ENCODE results near the gene RNF5.
"Not testable (repeated sequence)": the region's sequence is repeated elsewhere in the genome, so short reads cannot be mapped to it uniquely, and the experiment has no call there.

The RNF5 gene

DNA sequence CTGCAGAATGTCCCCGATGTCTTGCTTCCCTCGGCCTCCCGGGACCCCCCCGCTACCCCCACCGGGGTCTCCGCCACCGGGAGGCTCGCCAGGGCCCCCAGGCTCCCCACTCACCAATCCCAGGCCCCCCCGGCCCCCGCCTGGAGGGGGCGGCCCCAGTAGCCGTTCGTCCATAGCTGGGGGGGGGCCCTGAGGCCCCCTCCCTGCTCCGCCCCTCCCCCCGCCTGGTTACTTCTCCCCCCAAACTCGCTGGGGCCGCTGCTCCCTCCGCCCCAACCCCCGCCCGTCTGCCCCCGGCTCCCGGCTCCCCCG is 11.5 kb downstream of the RNF5 start:
- no peak for DNase-seq (ENCODE audit: low read depth)

DNA sequence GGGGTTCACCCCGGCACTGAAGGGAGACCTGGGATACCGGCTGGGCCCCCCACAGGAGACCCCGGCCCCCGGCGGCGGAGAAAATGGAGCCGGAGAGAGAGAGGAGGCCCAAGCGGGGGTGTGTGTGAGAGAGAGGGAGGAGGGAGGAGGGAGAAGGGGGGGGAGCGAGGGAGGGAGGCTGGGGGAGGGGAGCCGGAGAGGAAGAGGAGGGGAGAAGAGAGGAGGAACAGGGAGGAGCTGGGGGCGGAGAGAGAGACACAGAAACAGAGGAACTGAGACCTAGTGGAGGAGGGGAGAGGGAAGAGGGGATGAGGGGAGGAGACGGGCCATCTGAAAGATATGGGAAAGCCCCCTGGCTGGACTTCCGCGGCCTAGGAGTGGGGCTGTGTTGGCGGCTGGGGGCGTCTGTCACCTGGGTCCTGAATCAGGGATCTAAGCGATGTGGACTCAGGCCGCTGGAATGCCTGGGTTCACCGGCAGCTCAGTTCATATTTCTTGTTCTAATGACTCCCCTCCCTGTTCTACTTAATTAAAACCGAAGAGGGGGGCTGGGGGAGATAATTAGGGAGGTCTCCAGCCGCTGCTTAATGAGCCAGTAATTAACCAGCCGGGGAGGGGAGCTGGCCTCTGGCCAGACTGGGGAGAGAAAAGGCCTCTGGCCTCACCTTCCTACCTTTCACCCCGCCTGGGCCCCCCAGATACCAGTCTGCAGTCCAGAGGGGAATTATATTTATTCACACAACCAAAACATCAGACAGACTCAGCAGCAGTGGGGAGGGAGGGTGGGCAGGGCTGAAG is 12.0 kb downstream of the RNF5 start, which contains the start of gene PBX2:
Gene PBX2, minus strand, starts transcription at position 149 of the 798 bp plus-strand sequence. CDS start 287 bp downstream, outside the sequence.
- peak; percentile 74 for DNase-seq (ENCODE audit: low read depth)

DNA sequence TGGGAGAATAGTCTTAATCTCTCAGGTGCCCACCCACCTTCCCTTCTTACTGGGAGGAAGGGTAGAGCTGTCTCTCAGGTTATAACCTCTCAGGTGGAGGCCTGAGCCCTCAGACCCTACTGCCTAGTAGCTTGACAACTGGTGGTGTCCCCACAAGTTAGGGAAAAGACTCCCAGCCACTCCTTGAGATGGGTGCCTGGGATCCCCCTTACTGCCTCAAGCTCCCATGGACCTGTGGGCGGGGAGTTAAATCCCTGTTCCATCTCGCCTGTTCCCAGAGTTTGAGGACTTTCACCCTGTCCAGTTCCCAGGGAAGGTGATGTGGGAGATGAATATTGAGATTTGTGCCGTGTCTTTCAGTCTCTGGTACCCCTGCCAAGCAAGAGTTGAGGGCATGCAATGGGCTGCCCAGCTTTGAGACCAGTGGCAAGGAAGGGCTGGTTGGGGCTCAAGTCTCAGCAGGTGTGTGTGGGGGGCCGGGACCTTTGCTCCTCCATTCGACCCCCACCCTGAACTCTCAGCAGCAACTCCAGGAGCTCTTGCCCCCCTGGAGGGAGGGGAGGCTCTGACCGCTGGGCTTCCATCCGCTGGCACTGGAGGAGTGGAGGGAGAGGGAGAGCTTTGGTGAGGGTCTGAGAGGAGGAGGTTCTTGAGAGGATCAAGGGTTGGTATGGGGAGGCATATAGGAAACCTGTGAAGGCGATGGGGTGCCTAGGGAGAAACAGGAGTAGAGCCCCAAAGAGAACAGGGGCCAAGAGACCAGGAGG is 12.9 kb downstream of the RNF5 start:
- no peak for DNase-seq (ENCODE audit: low read depth)

DNA sequence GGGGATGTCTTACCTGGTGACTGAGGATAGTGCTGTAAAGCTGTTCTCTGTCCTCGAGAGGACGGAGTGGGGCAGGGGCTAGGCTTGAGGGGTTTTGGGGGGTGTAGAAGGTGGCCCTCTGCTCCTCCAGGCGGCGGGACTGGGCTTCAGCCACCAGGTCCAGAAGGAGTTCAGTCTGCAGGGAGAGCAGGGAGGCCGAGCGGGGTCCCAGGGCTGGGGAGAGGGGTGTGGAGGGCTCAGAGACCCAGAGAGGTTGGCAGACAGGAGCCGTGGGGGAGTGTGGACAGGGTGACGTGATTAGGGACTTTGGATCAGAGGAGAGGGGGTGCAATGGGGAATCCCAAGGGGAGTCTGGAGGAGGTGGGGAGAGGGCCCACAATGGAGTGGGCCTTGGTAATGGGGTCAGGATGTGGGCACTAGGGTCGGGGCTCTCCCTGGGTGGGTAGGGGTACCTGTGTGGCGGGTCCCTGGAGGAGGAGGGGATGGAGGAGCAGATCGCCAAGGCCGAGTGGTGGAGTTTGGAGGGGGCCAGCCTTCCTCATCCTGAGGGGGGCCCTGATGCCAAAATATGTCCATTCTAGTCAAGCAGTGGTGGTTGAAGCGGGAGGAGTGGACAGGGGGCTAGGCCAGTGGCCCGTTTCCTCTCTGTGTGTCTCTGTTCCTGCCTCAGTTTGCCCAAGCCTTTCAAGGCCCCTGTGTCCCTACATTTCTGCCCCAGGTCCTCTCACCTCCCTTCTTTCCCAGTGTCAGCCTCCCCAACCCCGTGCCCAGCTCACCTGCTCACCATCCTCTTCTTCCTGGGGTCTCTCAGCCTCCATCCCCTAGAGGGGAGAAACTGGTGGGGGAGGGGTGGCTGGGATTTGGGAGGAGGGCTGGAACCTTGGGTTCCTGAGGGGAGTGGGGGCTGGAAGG is 13.7 kb downstream of the RNF5 start:
- DNase-seq (ENCODE audit: low read depth) = peak; percentile 46

DNA sequence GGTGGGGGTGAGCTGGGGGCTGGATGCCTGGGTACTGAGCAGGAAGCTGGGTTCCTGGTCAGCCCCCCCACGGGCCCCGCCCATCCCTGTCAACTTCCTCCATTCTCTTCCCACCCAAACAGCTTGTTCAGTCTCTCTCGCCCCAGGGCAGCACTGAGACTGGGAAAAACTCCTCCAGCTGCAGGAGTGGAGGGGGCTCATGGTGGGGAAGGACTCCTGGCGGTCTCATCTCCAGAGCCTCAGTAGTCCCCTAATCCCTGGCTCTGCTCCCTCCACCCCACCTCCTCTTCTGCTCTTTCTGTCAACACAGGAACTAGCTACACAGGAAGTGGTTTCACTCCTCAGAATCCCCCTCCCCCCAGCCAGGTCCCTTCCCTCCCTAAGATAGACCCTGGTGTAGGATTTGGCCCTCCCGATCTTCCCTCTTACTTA is 14.4 kb downstream of the RNF5 start, which contains the start of gene GPSM3:
Gene GPSM3, minus strand, starts transcription at position 36 of the 432 bp plus-strand sequence. CDS start 130 bp downstream, outside the sequence.
- peak; percentile 35 for DNase-seq (ENCODE audit: low read depth)

DNA sequence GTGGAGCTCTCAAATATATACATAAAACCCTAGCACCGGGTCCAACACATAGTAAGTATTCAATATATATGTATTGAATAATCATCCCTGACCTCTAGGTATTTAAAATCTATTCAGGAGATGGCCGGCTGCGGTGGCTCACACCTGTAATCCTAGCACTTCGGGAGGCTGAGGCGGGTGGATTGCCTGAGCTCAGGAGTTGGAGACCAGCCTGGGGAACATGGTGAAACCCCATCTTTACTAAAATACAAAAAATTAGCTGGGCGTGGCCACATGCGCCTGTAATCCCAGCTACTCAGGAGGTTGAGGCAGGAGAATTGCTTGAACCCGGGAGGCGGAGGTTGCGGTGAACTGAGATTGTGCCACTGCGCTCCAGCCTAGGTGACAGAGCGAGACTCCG is 14.9 kb downstream of the RNF5 start:
- not testable (repeated sequence) for DNase-seq (ENCODE audit: low read depth)

DNA sequence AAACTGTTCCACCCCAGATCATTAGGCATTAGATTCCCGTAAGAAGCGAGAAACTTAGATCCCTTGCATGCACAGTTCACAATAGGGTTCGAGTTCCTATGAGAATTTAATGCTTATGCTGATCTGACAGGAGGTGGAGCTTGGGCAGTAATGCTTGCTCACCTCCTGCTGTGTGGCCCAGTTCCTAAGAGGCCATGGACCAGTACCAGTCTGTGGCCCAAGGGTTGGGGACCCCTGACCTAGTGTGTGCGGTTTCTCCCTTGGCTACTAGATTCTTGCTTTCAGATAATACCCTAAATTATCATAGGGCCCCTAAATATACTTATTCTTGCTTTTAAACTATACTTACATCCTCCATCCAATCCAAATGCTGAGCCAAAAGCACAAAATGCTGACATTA is 16.2 kb downstream of the RNF5 start:
- DNase-seq (ENCODE audit: low read depth) = no peak

DNA sequence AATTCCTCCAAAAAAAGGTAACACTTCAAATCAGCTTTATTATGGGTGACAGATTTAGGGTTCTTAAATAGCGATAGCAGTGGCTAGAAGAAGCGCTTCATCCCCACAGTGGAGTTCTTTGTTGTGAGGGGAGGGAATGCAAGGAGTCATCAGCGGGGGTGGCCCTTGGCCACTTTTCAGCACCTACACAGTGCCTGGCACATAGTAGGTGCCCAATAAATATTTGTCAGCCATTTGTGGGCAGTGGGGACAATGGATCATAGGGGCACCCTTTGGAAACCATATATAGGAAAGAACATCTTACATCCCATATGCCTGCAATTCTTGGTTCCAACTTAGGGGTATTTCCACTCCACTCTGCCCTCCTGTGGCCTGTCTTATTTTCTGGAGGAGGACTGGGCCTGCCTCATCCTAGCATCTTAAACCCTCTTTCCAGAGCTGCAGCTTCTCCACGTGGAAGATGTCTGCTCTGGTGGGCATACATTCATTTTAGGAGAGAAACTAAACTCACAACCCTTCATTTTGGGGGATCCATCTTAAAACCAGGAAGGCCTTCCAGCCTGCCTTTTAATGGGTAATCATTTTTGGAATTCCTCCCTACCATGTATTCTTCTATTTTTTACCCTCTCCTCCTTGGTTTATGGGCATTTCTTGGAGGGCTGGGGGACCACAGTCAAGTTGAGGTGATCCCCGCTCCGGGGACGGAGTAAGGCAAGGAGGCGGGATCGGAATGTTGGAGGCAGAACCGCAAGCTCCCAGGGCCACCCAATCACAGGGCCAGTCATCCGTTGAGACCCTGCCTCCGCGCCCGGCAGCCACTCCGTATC is 16.8 kb downstream of the RNF5 start:
- no peak for DNase-seq (ENCODE audit: low read depth)

DNA sequence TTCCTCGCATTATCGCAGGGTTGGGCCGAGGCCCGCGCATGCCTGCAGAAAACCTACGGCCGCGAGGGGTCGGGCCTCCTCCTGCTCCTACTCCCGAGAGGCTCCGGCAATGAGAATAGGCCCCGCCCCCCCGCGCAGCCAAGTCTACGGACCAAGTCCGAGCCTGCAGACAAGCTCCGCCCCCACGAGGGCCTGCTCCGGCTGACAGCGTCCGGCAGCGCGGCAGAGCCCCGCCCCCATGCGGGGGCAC is 17.4 kb downstream of the RNF5 start:
- peak; percentile 99 for DNase-seq (ENCODE audit: low read depth)

DNA sequence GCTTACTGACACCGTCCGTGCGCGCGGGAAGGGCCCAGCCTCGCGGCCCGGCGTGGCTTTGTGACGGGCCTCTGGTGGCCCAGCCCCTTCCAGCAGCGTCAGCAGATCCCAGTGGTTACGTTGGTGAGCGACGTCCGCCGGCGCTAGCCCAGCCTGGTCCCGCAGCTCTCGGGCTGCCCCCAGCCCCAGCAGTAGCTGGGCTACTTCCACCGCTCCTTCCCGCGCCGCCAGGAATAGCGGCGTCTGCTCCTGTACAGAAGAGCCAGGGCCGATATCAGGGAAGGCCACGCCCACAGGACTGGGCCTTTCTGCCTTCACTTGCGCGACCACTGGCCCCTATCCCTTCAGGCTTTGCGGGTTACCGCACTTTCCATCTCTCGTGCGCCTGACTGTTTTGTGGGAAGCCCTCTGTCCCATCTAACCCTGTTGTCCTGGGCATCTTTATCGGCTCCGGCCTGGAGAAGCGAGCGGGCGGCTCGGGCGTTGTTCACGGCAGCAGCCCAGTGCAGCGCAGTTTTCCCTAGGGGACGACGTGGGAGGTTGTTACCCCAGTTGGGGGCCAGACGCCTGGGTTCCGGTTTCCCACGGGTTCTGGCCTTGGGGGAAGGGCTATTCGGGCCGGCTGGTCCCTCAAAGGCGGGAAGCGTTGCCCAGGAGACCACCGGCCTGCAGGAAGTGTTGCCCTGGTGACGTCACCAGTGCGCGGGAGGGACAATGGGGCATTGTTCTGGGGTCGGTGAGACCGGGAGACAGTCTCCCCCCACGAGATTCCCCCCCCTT is 17.9 kb downstream of the RNF5 start:
- peak; percentile 51 for DNase-seq (ENCODE audit: low read depth)

DNA sequence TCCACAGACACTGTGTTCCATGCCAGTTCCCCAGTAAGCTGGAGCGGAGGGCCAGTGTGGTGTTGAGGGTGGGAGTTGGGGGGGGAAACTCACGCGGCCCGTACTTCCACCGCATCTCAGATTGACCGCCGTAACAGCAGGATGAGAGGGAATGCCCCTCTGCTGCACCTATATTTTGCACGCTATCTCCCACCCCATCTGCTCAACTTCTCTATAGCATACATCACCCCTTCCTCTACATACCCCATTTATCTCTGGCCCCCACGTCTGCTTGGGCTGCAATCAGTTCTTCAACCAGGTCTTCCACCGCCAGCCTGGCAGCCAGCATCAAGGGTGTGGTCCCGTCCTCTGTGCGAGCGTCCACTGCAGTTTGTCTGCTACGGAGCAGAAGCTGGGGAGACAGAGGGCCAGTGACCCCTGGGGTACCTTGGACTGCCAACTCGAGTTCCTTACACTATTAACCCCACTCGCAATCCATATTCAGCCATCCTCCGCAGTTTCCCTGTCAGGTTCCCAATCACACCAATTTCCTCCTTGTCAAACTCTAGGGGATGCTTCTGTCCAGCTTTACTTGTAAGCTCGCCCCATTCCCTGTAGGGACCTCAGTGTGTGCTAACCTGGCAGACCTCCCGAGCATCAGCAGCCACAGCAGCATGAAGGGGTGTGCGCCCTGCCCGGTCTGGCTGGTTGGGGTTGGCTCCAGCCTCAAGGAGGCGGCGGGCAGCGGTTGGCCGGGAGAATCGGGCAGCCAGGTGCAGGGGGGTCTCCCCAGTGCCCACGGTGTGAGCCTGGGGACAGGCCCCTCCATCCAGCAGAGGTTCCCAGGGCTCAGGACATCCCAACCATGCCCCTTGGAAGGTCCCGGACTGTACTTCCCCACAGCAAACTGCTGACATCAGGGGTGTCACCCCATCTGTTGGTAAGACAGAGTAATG is 18.7 kb downstream of the RNF5 start:
- no peak for DNase-seq (ENCODE audit: low read depth)

DNA sequence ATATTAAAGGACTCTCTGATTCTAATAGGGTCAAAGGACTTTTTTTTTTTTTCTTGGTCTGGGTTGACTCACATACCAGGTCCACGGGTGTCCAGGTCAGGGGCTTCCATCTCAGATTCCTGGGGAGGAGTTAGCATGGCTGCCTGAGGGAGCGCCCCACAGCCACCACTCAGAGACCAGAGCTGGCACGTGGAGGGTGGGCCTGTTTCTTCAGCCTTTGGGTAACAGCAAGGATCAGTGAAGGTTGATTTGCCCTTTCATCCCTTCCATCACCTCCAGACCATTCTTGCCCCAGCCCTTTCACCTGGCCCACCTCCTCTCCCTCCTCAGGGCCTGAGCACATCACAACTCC is 20.1 kb downstream of the RNF5 start:
- no peak for DNase-seq (ENCODE audit: low read depth)

DNA sequence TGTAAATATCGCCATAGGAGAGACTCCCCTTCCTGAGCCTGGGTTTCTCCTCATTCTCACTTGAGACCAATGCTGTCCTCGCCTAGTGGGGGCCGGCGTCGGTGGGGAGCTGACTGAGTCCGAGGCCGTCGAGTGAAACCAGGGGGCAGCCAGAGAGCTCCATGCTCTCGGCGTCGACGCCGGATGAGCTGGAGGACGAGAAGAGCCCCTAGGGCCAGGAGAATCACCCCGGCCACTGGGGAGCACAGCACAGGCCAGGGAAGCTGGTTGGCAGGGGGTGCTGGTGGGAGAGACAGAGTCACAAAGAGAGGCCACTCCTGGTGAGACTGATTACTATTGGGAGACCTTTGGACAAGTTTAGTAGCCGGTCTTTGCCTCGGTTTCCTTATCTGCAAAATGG is 20.7 kb downstream of the RNF5 start:
- no peak for DNase-seq (ENCODE audit: low read depth)

DNA sequence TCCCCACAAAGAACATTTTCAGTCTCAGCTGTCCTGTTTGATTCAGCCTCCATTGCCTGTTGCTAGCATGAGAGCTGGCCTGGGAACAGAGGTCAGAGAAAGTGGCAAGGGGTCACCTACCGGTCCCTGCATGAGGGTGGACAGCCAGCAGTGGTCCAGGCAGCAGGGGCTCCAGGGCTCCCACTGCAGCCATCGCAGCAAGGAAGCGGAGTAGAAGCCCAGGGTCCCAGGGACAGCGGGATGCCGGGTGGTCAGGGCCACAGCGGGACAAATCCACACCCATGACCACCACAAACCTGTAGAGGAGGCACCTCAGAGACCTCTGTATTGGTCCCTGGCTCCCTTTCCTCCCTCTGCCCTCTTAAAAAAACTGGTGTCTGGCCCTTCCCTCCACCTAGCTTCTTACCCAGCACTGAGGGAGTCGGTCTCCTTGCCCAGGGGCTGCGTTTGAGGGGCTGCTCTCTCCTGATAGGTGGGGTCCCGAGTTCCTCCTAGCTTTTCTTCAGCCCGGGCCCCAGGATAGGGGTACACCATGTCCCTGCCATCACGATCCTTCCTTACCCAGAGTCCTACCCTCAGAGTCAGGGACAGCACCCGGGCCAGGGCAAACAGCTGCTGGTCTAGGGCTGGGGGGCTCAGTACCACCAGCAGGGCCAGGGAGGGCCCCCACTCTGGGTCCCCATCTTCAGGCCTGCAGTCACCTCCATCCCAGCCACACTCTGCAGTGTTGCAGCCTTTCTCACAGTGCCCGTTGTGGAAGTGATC is 22.7 kb downstream of the RNF5 start:
- DNase-seq (ENCODE audit: low read depth) = no peak

DNA sequence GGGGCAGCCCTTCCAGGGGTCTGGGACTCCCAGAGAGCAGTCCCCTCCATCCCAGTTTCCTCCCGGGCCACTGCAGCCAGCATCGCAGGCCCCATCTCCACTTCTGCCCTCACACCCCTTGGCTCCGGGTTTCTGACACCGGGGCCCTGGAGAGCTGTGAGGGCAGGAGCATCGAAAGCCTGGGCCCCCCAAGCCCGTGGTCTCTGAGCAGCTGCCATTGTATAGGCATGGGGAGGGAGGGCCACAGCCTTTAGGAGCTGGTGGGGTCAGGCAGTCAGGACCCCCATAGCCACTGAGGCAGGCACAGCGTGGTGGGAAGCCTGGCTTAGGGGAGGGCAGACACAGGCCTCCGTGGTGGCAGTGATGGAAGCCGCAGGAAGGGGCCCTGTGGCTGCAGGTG is 24.0 kb downstream of the RNF5 start:
- no peak for DNase-seq (ENCODE audit: low read depth)

DNA sequence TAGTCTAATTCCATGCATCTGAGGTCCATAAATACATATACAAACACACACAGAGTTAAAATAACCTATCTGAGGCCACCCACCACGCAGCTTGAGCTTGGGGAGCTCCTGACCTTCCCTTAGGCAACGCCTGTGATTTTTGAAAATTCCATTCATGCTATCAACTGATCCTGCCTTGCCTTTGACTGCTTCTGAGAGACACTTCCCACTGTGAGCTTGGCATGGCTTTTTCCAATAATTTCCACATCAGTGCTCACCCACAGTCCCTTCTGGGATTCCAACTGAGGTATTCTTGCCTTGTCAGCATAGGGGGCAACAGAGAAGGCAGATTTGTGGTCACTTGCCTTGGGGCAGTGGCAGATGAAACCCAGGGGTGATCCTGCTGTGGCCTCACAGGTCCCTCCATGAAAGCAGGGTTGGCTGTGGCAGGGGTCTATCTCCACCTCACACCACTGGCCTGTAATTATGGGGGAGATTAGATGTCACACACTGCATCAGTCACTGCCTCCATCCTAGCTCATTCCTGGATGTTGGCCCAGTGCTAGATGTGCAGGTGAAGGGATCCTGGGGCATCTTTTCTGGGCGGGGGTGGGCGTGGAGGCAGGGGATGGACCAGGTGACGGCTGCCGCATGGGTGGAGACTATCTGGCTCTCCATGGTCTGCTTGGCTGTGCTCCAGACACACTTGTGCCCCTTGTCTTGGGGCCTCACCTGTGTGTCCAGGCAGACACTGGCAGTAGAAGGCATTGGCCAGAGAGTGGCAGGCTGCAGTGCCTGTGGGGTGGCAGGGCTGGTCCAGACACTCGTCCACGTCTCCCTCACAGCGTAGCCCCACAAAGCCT is 25.4 kb downstream of the RNF5 start:
- no peak for DNase-seq (ENCODE audit: low read depth)

DNA sequence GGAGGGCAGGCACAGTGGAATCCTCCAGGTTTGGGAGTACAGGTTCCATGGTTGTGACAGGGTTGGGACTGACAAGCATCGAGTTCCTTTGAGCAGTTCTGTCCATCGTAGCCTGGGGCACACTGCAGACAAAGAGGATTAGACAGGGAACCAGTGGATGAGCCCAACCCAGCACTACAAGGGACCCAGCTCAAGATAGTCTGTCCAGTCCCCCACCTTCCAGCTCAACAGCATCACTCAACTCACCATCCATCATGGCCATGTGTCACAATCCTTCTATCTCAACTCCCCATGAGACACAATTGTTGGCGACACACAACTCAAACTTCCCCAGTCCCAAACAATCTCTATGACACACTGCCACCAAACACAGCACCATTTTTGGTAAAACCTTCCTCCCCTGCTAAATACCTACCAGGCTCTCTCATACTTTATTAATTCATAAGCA is 26.1 kb downstream of the RNF5 start:
- no peak for DNase-seq (ENCODE audit: low read depth)

DNA sequence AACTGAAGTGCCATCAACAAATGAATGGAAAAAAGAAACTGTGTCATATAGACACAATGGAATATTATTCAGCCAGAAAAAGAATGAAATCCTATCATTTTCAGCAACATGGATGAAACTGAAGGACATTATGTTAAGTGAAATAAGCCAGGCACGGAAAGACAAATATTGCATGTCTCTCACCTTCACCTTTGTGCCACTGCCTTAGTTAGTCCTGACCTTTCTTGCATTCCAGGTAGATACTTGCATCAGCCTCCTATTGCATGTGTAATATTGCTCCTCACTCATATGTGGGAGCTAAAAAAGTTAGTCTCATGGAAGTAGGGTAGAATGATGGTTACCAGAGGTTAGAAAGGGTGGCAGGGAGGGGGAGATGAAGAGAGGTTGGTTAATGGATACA is 30.8 kb downstream of the RNF5 start:
- no peak for DNase-seq (ENCODE audit: low read depth)
